ENCODE data around the gene MSI2.
"Not testable (repeated sequence)": the region's sequence is repeated elsewhere in the genome, so short reads cannot be mapped to it uniquely, and the experiment has no call there.

MSI2 gene

GRCh38 chr17:57619061-57619937, 363.0 kb downstream of the MSI2 start:
- DNase-seq (ENCODE audit: low read depth in 2 of 2) = no peak

- no peak for DNase-seq (ENCODE audit: low read depth in 2 of 2)
Observed at GRCh38 chr17:57620576-57620975, 364.3 kb downstream of the MSI2 start.

- not testable (repeated sequence) for DNase-seq (ENCODE audit: low read depth in 2 of 2)
Observed at GRCh38 chr17:57621791-57622190, 365.5 kb downstream of the MSI2 start.

GRCh38 chr17:57622306-57622682, 366.0 kb downstream of the MSI2 start:
- DNase-seq (ENCODE audit: low read depth in 2 of 2) = no peak

GRCh38 chr17:57622683-57623433, 366.5 kb downstream of the MSI2 start:
- DNase-seq (ENCODE audit: low read depth in 2 of 2) = no peak

- DNase-seq (ENCODE audit: low read depth in 2 of 2) = no peak
Observed at GRCh38 chr17:57623620-57624019, 367.3 kb downstream of the MSI2 start.

- no peak for DNase-seq (ENCODE audit: low read depth in 2 of 2)
Observed at GRCh38 chr17:57624386-57624785, 368.1 kb downstream of the MSI2 start.

- DNase-seq (ENCODE audit: low read depth in 2 of 2) = no peak
Observed at GRCh38 chr17:57625511-57625910, 369.2 kb downstream of the MSI2 start.

GRCh38 chr17:57625957-57626356, 369.6 kb downstream of the MSI2 start:
- DNase-seq (ENCODE audit: low read depth in 2 of 2) = no peak

- no peak for DNase-seq (ENCODE audit: low read depth in 2 of 2)
Observed at GRCh38 chr17:57626520-57627210, 370.3 kb downstream of the MSI2 start.

GRCh38 chr17:57627591-57627990, 371.3 kb downstream of the MSI2 start:
- no peak for DNase-seq (ENCODE audit: low read depth in 2 of 2)

- DNase-seq (ENCODE audit: low read depth in 2 of 2) = no peak
Observed at GRCh38 chr17:57628421-57628820, 372.1 kb downstream of the MSI2 start.

- no peak for DNase-seq (ENCODE audit: low read depth in 2 of 2)
Observed at GRCh38 chr17:57629470-57629869, 373.1 kb downstream of the MSI2 start.

GRCh38 chr17:57629886-57630285, 373.6 kb downstream of the MSI2 start:
- no peak for DNase-seq (ENCODE audit: low read depth in 2 of 2)

GRCh38 chr17:57630736-57631135, 374.4 kb downstream of the MSI2 start:
- no peak for DNase-seq (ENCODE audit: low read depth in 2 of 2)

GRCh38 chr17:57631871-57632270, 375.5 kb downstream of the MSI2 start:
- DNase-seq (ENCODE audit: low read depth in 2 of 2) = no peak

GRCh38 chr17:57632294-57632693, 376.0 kb downstream of the MSI2 start:
- no peak for DNase-seq (ENCODE audit: low read depth in 2 of 2)

GRCh38 chr17:57633236-57633635, 376.9 kb downstream of the MSI2 start:
- no peak for DNase-seq (ENCODE audit: low read depth in 2 of 2)

- DNase-seq (ENCODE audit: low read depth in 2 of 2) = no peak
Observed at GRCh38 chr17:57634713-57635465, 378.6 kb downstream of the MSI2 start.

GRCh38 chr17:57636274-57636673, 380.0 kb downstream of the MSI2 start:
- DNase-seq (ENCODE audit: low read depth in 2 of 2) = no peak

GRCh38 chr17:57636985-57637665, 380.8 kb downstream of the MSI2 start:
- DNase-seq (ENCODE audit: low read depth in 2 of 2) = no peak

Measured in stimulated activated CD4-positive, alpha-beta T cell treated with anti-CD3 and anti-CD28 coated beads, Interleukin-1b, Interleukin-23, amount 100 ng/mL, for 1 hour (primary cell).